GM19452 (cell line): ENCODE measurements around the gene OR5AC2.

Source experiments
- ATAC-seq: cut with Tn5 transposase; IDR thresholded peaks from one replicate; pipeline ENCODE4 v1.9.1; 2021; ENCODE audit not compliant: unreplicated experiment

Gene OR5AC2

GRCh38 chr3:98086873-98087272 is at the start of gene OR5AC2:
TSS of gene OR5AC2 (plus strand) at chr3:98087173. CDS start at chr3:98087173, 0 bp downstream.
- no peak for ATAC-seq

- no peak for ATAC-seq
Measured at GRCh38 chr3:98038286-98038685, 48.7 kb upstream of the OR5AC2 start.

DNA sequence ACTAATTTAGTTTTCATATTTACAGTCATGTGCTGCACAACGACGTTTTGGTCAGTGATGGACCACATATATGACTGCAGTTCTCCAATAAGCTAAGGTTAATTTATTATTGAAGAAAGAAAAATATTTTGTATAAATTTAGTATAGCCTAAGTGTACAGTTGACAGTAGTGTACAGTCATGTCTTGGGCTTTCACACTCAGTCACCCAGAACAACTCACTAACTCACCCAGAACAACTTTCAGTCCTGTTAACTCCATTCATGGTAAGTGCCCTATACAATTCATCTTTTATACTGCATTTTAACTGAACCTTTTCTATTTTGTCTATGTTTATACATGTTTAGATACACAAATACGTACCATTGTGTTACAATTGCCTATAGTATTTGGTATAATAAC is 48.1 kb upstream of the OR5AC2 start:
- peak; percentile 15 for ATAC-seq

DNA sequence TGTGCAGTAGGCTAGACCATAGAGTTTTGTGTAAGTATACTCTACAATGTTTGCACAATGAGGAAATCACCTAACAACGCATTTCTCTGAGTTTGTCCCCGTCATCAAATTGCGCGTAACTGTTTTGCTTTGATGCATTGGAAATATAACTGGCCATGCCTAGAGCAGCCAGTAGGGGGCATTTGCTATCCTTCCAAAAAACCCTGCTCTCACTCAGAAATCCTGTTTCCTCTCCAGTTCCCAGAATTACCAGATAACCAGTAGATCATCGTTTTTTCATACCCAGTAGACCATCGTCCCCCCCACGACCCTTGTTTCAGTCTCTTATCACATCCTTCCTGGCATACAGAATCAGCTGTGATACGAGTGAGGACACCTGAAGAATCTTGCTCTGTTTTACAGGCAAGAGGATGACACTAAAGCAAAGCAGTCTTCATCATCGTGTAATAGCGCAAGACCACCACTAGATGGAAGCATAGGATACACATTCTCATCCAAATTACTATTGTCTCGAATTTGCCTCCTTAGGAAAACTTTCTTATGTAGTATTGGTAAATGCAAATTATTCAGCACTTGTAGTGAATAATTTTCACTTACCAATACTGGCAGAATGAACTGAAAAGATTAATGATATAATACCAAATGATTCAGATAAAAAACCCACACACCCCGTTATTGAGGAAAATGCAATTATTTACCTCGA is 47.5 kb upstream of the OR5AC2 start:
- ATAC-seq: peak; percentile 94

- ATAC-seq: no peak
Measured at GRCh38 chr3:98041350-98041749, 45.6 kb upstream of the OR5AC2 start.

DNA sequence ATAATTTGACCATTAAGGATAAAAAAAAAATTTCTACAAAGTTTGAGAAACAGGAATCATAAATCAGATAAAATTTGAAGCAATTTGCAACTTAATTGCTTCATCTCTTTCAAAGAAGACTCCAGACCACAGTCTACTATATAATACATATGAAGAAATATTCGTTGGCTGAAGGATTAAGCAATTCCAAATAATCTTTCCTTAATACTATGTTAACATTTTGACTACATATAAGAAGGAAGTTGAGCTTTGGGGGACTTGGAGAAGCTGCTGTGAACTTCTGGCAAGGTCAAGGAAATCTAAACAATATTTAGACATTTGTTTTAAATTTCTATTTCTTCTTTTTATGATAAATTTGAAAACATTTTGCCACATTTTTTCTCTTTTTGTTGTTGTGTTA is 38.4 kb upstream of the OR5AC2 start:
- no peak for ATAC-seq

DNA sequence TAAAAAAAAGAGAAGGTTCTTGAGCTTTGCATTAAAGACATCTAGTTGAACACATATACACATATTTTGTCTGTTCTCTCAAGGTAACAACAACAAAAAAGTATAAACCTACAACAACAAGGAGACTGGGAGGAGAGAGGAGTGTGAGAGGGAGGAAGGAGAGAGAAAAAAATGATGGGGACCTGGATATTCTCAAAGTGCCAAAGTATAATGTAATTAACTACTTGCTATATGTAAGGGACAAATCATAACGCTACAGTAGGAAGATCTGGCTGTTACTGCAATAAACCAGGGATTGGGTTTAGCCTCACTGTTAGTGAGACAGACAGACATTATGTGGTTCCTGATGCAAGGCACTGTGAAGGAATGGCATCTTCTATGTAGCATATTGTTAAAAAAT is 37.7 kb upstream of the OR5AC2 start:
- ATAC-seq: no peak

DNA sequence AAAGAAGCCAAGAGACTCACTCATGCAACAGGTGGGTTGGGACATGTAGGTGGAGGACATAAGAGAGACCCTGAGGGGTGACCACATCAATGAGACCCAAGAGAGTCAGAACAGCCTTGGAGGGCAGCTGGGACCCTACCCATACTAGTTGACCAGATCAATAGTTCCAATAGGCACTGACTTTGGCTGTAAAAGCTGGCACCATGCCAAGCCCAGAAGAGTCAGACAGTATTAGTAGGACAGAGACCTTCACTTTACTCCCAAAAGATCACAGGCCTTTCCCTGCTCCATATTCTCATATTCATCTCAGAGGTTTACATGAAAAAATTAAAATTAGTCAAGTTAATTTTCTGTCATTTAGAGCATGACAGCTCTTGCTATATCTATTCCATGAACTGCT is 30.9 kb upstream of the OR5AC2 start:
- ATAC-seq: no peak

DNA sequence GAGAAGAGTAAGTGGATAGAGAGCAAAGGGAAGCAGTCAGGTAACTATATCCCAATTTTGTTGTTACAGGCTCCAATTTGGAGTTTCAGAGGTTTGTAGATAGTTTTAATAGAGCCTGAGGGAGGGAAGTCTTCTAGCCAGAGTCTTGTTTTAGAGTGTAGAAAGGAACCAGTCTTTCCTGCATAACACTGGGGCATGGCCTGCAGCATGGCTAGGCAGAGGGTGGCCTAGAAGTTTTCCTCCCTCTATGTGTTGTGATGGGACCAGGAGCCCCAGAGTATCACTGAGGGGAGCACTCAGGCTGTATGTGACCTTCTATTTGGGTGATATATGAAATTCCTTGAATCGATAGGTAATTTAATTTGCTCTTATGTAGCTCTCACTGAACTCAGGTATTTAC is 29.3 kb upstream of the OR5AC2 start:
- no peak for ATAC-seq

DNA sequence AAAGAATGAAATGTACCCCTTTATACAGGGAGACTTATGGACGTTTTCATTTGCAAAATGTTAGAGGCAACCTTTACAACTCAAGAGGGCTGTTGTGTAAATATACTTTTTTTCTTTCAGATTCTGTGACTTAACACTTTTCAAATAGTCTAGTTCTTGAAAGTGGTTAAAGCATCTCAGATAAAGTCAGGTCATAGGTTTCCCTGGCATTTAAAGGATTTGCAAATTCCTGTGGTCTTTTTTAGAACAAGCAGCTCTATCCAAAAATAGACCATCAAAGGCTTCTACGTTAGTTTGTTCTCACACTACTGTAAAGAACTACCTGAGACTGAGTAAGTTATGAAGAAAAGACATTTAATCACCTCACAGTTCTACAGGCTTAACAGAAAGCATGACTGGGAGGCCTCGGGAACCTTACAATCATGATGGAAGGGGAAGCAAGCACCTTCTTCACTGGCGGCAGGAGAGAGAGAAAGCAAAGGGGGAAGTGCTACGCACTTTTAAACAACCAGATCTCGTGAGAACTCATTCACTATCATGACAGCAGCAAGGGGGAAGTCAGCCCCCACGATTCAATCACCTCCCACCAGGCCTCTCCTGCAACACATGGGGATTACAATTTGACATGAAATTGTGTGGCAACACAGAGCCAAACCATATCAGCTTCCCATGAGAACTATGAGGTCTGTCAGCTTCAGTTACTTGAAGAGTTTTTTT is 28.6 kb upstream of the OR5AC2 start:
- ATAC-seq: no peak

DNA sequence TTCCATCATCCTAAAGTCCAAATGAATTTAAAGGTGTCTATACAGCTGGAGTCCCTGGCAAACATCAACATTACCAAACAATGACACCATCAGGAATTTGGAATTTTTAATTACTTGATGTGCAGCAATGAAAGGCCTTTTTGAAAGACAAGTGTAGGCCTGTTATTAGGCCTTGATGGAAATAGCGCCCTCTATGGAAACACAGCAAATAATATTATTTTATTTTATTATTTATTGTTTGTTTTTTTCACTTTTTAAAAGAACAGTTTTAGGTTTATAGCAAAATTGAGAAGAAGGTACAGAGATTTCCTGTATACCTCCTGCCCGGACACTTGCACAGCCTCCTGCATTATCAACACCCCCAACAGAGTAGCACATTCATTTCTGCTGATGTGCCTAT is 18.1 kb upstream of the OR5AC2 start:
- ATAC-seq: no peak

GRCh38 chr3:98070840-98071239 is 16.1 kb upstream of the OR5AC2 start:
- ATAC-seq: no peak

- no peak for ATAC-seq
Measured at GRCh38 chr3:98073486-98073885, 13.5 kb upstream of the OR5AC2 start.

DNA sequence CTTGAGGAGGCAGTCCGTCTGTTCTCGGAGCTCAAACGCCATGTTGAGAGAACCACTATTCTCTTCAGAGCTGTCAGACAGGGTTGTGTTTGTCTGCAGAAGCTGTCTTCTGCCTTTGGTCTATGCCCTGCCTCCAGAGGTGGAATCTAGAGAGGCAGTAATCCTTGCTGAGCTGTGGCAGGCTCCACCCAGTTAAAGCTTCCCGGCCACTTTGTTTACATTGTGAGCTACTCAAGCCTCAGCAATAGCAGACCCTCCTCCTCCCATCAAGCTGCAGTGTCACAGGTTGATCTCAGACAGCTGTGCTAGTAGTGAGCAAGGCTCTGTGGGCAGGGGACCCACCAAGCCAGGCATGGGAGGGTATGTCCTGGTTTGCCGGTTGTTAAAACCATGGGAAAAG is 8.9 kb downstream of the OR5AC2 start:
- no peak for ATAC-seq

- no peak for ATAC-seq
Measured at GRCh38 chr3:98099848-98100247, 12.9 kb downstream of the OR5AC2 start.

DNA sequence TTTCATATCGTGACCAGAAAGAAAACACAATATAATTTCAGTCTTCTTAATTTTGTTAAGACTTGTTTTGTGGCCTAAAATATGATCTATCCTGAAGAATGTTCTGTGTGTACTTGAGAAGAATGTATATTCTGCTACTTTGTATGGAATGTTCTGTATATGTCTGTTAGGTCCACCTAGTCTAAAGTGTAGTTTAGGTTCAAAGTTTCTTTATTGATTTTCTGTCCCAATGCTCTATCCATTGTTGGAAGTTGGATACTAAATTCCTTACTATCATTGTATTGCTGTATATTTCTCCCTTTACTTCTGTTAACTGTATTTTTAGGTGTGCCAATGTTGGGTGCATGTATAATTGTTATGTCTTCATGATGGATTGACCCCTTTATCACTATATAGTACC is 21.2 kb downstream of the OR5AC2 start:
- no peak for ATAC-seq

GRCh38 chr3:98109807-98110549 is 23.0 kb downstream of the OR5AC2 start:
- no peak for ATAC-seq

GRCh38 chr3:98110550-98110908 is 23.6 kb downstream of the OR5AC2 start:
- ATAC-seq: no peak

DNA sequence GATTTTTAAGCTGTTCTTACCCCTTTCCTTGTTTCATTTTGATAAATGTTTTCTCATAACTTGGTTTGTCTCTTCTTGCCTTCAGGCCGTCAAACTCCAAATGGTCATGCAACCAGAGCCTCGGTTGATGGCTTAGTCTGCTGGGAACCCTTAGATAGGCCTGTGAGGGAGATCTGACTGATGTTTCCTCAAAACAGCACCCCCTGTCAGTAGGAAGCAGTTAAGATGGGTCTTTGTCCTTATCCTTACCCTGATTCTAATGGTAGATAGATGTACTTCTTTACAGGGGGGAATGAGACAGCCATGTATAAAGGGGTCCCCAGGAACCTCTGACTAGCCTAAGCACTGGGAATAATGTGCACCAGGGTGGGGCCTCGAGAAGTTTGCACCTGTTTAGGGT is 27.3 kb downstream of the OR5AC2 start:
- no peak for ATAC-seq

DNA sequence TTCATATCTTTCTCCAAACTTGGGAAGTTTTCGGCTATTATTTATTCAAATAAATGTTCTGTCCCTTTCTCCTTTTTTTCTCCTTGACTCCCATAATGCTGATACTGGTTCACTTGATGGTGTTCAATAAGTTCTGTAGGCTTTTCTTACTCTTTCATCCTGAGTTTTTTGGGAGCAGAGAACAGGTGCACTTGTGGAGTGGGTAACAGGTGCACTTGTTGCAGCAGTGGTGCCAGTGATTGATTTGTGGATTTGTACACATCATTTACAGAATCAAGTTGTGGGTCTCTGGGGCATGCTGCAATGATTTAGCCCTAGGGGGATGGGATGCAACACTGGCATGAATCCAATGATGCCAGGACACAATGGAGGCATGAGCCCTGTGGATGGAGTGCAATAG is 28.7 kb downstream of the OR5AC2 start:
- ATAC-seq: no peak

DNA sequence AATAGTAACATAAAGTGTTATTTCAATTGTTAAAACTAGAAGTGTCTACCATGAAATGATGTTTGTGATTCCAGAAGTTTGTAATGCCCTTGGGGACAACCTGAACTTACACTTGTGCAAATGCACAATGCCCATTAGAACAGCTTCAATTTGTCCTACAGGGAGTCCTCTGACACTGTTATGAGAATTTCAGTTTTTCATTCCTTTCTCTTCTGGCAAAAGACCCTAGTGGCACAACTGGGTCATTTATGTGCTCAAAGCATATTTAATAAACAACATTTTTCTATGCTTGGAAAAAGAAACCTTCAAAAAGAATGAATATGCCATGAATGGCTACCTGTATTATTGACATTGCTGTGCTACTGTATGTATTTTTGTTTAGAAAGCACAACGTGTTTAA is 43.4 kb downstream of the OR5AC2 start, which contains the start of gene OR5H1:
Gene OR5H1 (plus strand): TSS at position 301 of the 400 bp plus-strand sequence. CDS start 1,977 bp downstream, outside the sequence.
- no peak for ATAC-seq

DNA sequence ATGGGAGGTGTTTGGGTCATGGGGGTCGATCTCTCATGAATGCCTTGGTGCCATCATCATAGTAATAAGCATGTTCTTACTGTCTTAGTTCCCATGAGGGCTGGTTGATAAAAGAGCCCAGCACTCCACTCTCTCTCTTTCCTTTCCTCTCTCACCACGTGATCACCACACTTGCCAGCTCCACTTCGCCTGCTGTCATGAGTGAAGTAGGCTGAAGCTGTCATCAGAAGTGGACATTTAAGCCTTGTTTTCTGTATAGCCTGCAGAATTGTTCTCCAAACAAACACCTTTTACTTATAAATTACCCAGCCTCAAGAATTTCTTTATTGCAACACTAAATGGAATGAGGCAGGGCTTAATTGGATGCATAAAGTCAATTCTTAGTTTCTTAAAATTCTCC is 49.7 kb downstream of the OR5AC2 start:
- no peak for ATAC-seq
